GM12891 (cell line): ENCODE results near the gene RFNG.

Experiments used
- DNase-seq: peaks from one replicate; pipeline ENCODE4 v3.0.0; 2011; ENCODE audit warnings: low spot score; ENCODE audit not compliant: insufficient read length
- FAIRE-seq: peaks from 2 replicates; lab custom pipeline; 2011; peaks lifted over from hg19 to GRCh38; lab: Jason Lieb, UNC
- PAX5 ChIP-seq: IDR thresholded peaks from 2 replicates; pipeline ENCODE4 v1.6.1; 2011; ENCODE audit warnings: low read length, moderate library complexity, mild to moderate bottlenecking; ENCODE audit not compliant: insufficient read depth, severe bottlenecking
- POLR2A ChIP-seq: IDR thresholded peaks from 2 replicates; pipeline ENCODE4 v1.6.1; 2011; ENCODE audit warnings: low read depth, low read length, control low read depth
- POLR2AphosphoS5 ChIP-seq: IDR thresholded peaks from 2 replicates; pipeline ENCODE4 v1.6.1; 2011; ENCODE audit warnings: low read depth, low read length, control low read depth
- POU2F2 ChIP-seq: IDR thresholded peaks from 2 replicates; pipeline ENCODE4 v1.6.1; 2011; ENCODE audit warnings: low read depth, mild to moderate bottlenecking, control low read depth, low read length, moderate library complexity
- SPI1 ChIP-seq: IDR thresholded peaks from 2 replicates; pipeline ENCODE4 v1.6.1; 2011; ENCODE audit warnings: low read depth, low read length, control low read depth
- TAF1 ChIP-seq: IDR thresholded peaks from 2 replicates; pipeline ENCODE4 v1.6.1; 2011; ENCODE audit warnings: low read depth, low read length, control low read depth

RFNG gene

GRCh38 chr17:82035956-82036633 is 15.5 kb downstream of the RFNG start:
- FAIRE-seq (no peak), DNase-seq (no peak)

GRCh38 chr17:82035488-82035887 is 16.1 kb downstream of the RFNG start:
- FAIRE-seq (no peak), DNase-seq (no peak)
- no peak for TF ChIP-seq POU2F2
- TF ChIP-seq POLR2AphosphoS5: no peak
- TF ChIP-seq TAF1: no peak
- TF ChIP-seq SPI1: no peak
- TF ChIP-seq PAX5: no peak
- no peak for TF ChIP-seq POLR2A

More at GRCh38 chr17:82035956-82036633, 15.5 kb downstream of the RFNG start:
- TF ChIP-seq TAF1: no peak
- TF ChIP-seq POLR2AphosphoS5: no peak

DNA sequence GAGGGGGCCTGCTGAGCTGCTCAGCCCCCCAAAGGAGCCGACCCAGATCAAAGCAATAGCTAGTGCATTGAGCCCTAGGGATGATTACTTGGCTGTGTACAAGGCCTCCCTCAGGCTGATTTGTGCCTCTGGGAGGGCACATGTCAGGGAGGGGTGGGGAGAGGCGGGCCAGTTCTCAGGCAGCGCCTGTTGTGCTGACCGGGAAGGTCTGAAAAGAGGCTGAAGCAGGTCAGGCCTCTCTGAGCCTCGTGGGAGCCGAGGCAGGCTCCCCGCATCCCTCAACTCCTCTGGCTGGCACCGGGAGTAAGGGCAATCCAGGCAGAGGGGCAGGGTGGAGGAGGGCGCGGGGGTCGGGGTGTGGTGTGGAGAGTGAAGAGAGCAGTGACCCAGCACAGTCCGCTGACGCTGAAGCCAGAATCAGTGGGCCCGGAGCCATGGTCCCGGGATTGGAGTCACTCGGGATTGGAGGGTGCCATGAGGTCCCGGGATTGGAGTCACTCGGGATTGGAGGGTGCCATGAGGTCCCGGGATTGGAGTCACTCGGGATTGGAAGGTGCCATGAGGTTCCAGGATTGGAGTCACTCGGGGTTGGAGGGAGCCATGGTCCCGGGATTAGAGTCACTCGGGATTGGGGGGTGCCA is 17.1 kb downstream of the RFNG start:
- no peak for FAIRE-seq
- no peak for DNase-seq
- TF ChIP-seq POU2F2 (no peak), POLR2AphosphoS5 (no peak), PAX5 (no peak), POLR2A (no peak), TAF1 (no peak), SPI1 (no peak)

- FAIRE-seq (no peak), DNase-seq (no peak)
- TF ChIP-seq SPI1 (no peak), POU2F2 (no peak), POLR2AphosphoS5 (no peak), POLR2A (no peak), PAX5 (no peak), TAF1 (no peak)
Observed at GRCh38 chr17:82033359-82034085, 18.1 kb downstream of the RFNG start.

DNA sequence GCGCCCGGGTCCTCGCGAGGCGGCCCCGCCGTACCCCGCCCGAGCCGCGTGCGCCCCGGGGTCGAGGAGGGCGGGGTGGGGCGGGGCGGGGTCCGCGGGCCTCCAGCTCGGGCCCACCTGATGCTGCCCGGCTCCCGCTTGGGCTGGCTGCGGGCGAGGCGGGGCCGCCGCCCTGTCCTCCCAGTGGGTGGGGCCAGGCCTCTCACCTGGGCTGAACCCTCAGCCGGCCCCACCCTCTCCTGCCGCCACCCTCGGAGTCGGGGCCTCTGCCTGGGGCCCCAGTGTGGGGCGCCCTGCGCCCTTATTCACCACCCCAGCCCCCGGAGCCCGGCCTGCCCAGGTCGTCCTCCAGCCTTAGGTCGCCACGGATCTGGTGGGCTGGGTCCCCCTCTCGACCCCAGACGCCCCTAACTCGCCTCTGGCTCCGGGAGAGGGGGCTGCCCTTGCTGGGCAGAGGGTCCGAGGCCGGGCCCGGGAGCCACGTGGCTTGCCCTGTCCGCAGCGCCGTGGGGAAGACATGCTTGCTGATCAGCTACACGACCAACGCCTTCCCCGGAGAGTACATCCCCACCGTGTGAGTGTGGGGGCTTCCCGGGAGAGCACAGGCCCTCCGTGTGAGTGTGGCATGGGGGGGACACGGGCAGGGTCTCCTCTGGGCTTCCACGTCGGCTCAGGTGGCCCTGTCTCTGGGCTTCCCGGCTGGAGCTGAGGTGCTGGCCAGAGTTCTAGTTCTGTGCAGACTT is 19.6 kb downstream of the RFNG start:
- DNase-seq: peak; percentile 64
- no peak for TF ChIP-seq TAF1
- TF ChIP-seq SPI1: no peak
- TF ChIP-seq PAX5: no peak
- no peak for TF ChIP-seq POLR2A
- TF ChIP-seq POU2F2: no peak
- no peak for TF ChIP-seq POLR2AphosphoS5
- peak; percentile 65 for FAIRE-seq

DNA sequence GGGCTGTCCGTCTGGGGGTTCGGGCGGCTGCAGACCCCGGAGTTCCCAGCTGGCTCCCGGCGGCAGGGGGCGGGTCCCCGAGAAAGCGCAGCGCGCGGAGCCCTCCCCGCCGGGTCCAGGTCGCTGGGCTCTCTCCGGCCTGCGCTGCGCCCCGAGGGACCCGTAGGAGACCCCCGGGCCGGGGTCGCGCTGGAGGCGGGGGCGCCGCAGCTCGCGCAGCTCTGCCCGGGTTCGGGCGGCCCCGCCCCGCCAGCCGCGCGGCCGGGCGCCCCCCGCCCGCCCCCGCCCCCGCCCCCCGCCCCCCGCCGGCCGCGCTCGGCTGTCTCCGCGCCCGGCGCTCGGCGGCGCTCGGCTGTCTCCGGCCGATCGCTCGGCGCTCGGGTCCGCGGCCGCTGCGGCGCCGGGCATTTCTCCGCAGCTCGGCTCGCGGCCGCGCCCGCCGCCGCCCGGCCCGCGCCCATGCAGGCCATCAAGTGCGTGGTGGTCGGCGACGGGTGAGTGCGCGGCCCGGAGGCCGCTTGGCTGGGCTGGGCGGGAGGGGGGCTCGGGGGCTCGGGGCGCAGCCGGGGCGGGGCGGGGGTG is 20.2 kb downstream of the RFNG start, which contains the start of gene RAC3:
Gene RAC3, plus strand, starts transcription at position 376 of the 582 bp plus-strand sequence. Its CDS starts 84 bp downstream, at position 460.
- TF ChIP-seq POU2F2 (no peak), SPI1 (no peak), POLR2AphosphoS5 (no peak)
- FAIRE-seq (peak; percentile 20), DNase-seq (peak; percentile 73)

- FAIRE-seq (peak; percentile 94), DNase-seq (peak; percentile 92)
- TF ChIP-seq POLR2A (no peak), SPI1 (no peak), POLR2AphosphoS5 (no peak), PAX5 (no peak), TAF1 (no peak), POU2F2 (no peak; the same call in 1 of the 2 replicates)
Observed at GRCh38 chr17:82030470-82031302, 20.9 kb downstream of the RFNG start.

DNA sequence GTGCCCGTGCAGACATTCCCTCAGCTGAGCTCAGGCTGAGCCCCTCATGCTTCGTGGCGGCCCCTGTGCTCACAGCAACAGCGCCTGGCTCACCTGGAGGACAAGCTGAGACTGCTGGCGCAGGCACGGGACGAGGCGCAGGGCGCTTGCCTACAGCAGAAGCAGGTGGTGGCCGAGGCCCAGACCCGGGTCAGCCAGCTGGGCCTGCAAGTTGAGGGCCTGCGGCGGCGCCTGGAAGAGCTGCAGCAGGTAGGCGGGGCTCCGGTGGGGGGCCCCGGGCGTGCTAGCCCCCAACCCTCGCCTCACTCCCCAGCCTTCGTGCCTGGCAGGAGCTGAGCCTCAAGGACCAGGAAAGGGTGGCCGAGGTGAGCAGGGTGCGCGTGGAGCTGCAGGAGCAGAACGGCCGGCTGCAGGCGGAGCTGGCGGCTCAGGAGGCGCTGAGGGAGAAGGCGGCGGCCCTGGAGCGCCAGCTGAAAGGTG is 21.6 kb downstream of the RFNG start:
- TF ChIP-seq SPI1: no peak
- TF ChIP-seq PAX5: no peak
- TF ChIP-seq POLR2A: no peak
- no peak for TF ChIP-seq POLR2AphosphoS5
- TF ChIP-seq POU2F2: no peak
- no peak for TF ChIP-seq TAF1
- DNase-seq (no peak), FAIRE-seq (no peak)
